Nephron (organoid): Measurements from ENCODE around the gene ADAM11.

Experiments used
- H3K27ac Mint-ChIP-seq, 3 experiments: 2 replicates each; pipeline ENCODE4 v1.8.0; 2020; ENCODE audit warnings: mixed read lengths in 3 of 3, mild to moderate bottlenecking in 2 of 3, moderate library complexity in 1 of 3
- H3K27me3 Mint-ChIP-seq: 2 replicates; pipeline ENCODE4 v1.8.0; 2021; ENCODE audit warnings: low read depth, mild to moderate bottlenecking, moderate library complexity, mixed read lengths
- H3K36me3 Mint-ChIP-seq: 2 replicates; pipeline ENCODE4 v1.8.0; 2020; ENCODE audit warnings: low read depth, mixed read lengths
- H3K4me1 Mint-ChIP-seq: 2 replicates; pipeline ENCODE4 v1.8.0; 2020; ENCODE audit warnings: mixed read lengths
- H3K4me3 Mint-ChIP-seq, 3 experiments: 2 replicates each; pipeline ENCODE4 v1.8.0; 2020; ENCODE audit warnings: mild to moderate bottlenecking in 3 of 3, mixed read lengths in 3 of 3, moderate library complexity in 2 of 3
- H3K9me3 Mint-ChIP-seq: 2 replicates; pipeline ENCODE4 v1.8.0; 2020; ENCODE audit warnings: mixed read lengths
- TF ChIP-seq, protein P1 (sequence below), 3 experiments: fragments of 200-600 bp; sonication (generic); IDR thresholded peaks; one replicate each; pipeline ENCODE4 v1.5.0; 2021; ENCODE audit warnings: antibody characterized with exemption in 3 of 3; ENCODE audit not compliant: unreplicated experiment in 3 of 3

ADAM11 gene

DNA sequence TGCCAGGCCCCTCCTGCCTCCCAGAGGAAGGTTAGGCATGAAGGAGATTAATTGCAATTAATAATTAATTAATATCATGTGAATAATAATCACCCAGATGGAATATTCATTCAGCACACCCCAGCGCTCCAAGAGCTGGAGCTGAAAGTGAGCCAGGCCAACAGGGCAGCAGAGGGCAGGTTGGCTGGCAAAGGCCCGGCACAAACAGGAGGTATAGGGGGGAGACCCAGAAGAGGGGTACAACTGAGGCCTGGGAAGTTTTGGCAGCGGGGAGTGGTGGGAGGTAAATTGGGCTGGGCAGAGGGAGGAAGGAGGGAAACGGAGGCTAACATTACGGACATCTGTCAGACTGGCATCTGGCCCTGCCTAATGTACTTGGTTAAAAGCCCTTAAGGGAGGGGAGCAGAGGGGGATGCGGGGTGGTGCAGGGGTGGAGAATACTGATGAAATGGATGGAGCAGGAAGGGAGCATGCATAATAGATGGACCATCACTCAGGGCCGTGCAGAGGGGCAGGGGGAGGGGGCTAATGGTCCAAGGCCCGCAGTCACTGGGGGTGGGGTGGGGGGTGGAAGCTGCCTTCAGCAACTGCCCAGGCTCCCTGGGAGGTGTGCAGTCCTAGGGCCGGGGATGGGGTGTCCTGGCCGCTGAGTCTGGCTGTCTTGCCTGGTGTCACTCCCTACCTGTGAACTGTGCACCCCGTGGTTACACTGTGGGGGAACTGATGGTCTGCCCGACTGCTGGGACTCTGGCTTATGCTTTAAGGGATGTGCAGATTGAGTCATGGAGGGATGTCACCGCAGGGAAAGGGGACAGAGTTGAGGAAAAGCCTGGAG, 1.9 kb downstream of the ADAM11 start:
- Mint-ChIP-seq H3K27ac (peak overlapping the region in 1 of 3 experiments; percentile 8), H3K9me3 (no peaks in the 10 kb centered on the region), H3K4me1 (no peaks in the 10 kb centered on the region), H3K4me3 (peak overlapping the region; percentile 50 to 77 (median 72)), H3K27me3 (peaks cover 34% of the 10 kb centered on the region), H3K36me3 (no peaks in the 10 kb centered on the region)
- TF ChIP-seq, protein P1, sequence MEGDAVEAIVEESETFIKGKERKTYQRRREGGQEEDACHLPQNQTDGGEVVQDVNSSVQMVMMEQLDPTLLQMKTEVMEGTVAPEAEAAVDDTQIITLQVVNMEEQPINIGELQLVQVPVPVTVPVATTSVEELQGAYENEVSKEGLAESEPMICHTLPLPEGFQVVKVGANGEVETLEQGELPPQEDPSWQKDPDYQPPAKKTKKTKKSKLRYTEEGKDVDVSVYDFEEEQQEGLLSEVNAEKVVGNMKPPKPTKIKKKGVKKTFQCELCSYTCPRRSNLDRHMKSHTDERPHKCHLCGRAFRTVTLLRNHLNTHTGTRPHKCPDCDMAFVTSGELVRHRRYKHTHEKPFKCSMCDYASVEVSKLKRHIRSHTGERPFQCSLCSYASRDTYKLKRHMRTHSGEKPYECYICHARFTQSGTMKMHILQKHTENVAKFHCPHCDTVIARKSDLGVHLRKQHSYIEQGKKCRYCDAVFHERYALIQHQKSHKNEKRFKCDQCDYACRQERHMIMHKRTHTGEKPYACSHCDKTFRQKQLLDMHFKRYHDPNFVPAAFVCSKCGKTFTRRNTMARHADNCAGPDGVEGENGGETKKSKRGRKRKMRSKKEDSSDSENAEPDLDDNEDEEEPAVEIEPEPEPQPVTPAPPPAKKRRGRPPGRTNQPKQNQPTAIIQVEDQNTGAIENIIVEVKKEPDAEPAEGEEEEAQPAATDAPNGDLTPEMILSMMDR (IDR thresholded peaks at IDR 0.05; ENCODE audit: unreplicated experiment in 3 of 3), result no peak

DNA sequence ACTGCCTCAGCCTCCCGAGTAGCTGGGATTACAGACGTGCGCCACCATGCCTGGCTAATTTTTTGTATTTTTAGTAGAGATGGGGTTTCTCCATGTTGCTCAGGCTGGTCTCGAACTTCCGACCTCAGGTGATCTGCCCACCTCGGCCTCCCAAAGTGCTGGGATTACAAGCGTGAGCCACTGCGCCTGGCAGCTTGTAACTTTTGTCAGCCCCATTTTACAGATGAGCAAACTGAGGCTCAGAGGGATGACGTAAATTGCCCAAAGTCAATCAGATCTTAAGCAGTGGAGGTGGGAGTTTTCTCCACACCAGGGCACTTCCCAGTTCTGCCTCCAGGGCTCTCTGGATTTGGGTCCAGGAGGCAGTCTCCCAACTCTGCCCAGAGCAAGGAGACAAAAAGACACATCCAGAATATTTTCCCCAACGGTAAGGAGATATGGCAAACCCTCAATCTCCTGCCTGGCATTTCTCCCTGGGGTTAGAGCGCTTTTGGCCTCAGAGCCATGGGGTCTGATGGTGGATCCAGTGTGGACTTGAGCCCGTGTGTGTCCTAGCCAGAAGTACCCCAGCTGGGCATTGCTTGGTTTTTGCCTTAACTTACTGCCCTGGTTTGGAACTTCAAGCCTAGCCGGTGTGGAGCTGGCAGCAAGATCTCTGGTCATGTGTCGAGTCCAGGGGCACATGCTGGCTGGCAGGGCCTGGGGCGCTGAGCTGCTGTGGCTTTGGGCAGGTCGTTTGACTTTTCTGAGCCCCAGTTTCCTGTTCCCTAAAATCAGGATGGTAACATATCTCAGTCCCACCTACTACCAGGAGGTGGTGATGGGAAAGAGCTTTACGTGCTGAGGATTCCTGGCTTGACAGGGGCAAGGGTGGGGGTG, 3.4 kb downstream of the ADAM11 start:
- Mint-ChIP-seq H3K27me3 (peaks cover 35% of the 10 kb centered on the region), H3K4me1 (no peaks in the 10 kb centered on the region), H3K9me3 (no peaks in the 10 kb centered on the region), H3K4me3 (peak overlapping the region in 1 of 3 experiments; percentile 6), H3K27ac (no peak overlapping the region), H3K36me3 (no peaks in the 10 kb centered on the region)
- TF ChIP-seq, protein P1 (IDR thresholded peaks at IDR 0.05; ENCODE audit: unreplicated experiment in 3 of 3), result no peak

DNA sequence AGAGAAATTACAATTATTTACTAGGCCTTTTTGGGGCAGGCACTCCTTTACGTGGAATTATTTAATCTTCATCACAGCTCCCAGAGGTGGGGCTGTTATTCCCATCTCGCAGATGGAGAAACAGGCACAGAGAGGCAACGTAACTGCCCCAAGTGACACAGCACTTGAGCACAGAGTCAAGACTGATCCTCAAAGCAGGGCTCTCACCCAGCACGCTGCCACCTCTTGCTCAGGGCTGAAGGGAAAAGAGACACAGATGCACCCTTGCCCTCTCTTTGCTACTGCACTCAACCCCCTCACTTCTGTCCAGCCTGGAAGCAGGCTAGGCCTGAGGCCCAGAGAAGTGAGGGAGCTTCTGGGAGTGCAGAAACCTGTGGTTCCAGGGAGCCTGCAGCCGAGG, 4.4 kb downstream of the ADAM11 start:
- TF ChIP-seq, protein P1 (IDR thresholded peaks at IDR 0.05; ENCODE audit: unreplicated experiment in 3 of 3), result no peak
- Mint-ChIP-seq H3K36me3 (no peaks in the 10 kb centered on the region), H3K4me1 (no peaks in the 10 kb centered on the region)

DNA sequence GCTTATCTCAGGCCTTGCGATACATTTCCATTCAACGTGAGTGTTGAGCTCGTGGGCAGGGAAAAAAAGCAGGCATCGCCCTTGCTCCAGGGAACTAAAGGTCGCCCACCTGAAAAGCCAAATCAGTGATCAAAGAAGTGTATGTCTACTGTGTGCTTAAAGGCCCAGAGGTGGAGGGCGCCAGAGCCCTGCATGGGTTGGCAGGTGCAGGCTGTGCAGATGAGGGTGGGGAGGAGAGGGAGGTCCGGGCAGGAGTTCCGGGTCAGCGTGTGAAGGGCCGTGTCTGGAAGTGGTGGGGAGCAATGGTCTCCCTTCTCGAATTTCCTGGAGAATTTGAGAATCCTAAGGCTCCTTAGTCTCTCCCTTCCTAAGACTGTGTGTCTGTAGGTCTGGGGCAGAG, 7.2 kb downstream of the ADAM11 start:
- Mint-ChIP-seq H3K4me3 (no peak overlapping the region), H3K4me1 (peaks cover 5% of the 10 kb centered on the region), H3K36me3 (no peaks in the 10 kb centered on the region), H3K27ac (no peak overlapping the region), H3K27me3 (peaks cover 19% of the 10 kb centered on the region), H3K9me3 (no peaks in the 10 kb centered on the region)
- TF ChIP-seq, protein P1 (IDR thresholded peaks at IDR 0.05; ENCODE audit: unreplicated experiment in 3 of 3), result no peak

More for the DNA sequence above, 4.4 kb downstream of the ADAM11 start:
- Mint-ChIP-seq H3K4me3 (no peak overlapping the region), H3K9me3 (no peaks in the 10 kb centered on the region), H3K27me3 (peaks cover 26% of the 10 kb centered on the region), H3K27ac (no peak overlapping the region)

DNA sequence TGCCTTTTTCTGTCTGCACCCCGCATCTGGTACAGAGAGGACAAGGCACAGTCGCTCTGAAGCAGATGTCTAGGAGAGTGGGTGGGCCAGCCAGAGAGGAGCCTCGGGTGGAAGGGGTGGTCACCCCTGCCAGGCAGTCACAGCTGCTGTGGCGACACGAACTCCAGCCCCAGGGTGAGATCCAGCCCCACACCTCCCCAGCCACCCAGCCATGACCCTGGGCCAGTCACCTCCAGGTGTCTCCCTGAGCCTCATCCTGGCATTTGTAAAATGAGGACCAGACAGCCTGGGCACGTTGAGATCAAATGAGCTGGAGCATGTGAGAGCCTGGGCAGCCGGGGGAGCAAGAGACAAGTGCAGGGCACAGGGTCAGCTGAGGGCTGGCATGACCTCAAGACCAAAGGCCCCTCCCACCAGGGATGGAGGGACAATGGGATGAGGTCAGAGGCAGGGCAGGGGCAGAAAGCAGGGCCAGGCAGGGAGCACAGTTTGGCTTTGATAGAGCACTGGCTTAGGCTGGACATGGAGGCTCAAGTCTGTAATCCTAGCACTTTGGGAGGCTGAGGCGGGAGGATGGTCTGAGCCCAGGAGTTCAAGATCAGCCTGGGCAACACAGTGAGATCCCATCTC, 7.7 kb downstream of the ADAM11 start:
- Mint-ChIP-seq H3K27ac (no peak overlapping the region), H3K4me3 (no peak overlapping the region)

More for the DNA sequence above, 7.7 kb downstream of the ADAM11 start:
- Mint-ChIP-seq H3K27me3 (peaks cover 14% of the 10 kb centered on the region), H3K9me3 (no peaks in the 10 kb centered on the region), H3K36me3 (no peaks in the 10 kb centered on the region), H3K4me1 (peaks cover 5% of the 10 kb centered on the region)
- TF ChIP-seq, protein P1 (IDR thresholded peaks at IDR 0.05; ENCODE audit: unreplicated experiment in 3 of 3), result no peak
